Measurements from ENCODE around the gene GFRA3.

Gene GFRA3

DNA sequence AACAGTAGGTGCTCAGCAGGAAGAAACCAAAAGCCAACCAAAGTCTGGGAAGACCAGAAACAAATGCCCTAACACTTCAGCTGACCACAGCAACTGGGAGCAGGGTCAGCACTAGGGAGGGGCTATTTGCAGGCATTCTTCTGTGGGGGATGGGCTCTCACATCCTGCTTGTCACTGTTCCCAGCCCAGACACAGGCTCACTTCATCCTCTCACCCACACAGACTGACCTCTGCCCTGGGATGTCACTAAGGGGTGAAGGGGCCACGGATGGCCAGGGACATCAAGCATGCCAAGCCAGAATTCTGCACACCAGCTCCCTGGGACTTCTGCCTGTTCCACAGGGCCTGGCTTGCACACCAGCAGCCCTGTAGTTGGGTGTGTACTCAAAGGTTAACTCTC lies 28.7 kb downstream of the GFRA3 start:
- TF ChIP-seq, protein P1, sequence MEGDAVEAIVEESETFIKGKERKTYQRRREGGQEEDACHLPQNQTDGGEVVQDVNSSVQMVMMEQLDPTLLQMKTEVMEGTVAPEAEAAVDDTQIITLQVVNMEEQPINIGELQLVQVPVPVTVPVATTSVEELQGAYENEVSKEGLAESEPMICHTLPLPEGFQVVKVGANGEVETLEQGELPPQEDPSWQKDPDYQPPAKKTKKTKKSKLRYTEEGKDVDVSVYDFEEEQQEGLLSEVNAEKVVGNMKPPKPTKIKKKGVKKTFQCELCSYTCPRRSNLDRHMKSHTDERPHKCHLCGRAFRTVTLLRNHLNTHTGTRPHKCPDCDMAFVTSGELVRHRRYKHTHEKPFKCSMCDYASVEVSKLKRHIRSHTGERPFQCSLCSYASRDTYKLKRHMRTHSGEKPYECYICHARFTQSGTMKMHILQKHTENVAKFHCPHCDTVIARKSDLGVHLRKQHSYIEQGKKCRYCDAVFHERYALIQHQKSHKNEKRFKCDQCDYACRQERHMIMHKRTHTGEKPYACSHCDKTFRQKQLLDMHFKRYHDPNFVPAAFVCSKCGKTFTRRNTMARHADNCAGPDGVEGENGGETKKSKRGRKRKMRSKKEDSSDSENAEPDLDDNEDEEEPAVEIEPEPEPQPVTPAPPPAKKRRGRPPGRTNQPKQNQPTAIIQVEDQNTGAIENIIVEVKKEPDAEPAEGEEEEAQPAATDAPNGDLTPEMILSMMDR (IDR thresholded peaks at IDR 0.05): no peak

DNA sequence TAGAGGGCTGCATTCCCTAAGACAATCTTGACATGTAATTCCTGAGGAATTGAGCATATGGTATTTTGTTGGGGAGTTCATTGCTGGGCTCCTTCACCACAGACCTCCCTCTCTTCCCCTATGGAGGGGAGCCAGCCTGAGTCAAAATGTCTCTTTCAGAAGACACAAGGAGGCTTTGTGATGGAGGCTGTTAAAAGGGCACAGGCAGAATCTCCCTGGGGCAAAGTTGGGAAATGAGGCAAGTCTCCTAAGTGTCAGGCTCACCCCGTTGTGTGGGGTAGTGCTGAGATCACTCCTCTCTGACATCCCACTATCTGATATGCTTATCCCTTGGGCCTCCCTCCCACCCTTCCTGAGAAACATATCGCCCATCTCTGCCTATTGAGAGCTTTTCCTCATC lies 30.6 kb downstream of the GFRA3 start:
- TF ChIP-seq, protein P1 (IDR thresholded peaks at IDR 0.05): no peak

DNA sequence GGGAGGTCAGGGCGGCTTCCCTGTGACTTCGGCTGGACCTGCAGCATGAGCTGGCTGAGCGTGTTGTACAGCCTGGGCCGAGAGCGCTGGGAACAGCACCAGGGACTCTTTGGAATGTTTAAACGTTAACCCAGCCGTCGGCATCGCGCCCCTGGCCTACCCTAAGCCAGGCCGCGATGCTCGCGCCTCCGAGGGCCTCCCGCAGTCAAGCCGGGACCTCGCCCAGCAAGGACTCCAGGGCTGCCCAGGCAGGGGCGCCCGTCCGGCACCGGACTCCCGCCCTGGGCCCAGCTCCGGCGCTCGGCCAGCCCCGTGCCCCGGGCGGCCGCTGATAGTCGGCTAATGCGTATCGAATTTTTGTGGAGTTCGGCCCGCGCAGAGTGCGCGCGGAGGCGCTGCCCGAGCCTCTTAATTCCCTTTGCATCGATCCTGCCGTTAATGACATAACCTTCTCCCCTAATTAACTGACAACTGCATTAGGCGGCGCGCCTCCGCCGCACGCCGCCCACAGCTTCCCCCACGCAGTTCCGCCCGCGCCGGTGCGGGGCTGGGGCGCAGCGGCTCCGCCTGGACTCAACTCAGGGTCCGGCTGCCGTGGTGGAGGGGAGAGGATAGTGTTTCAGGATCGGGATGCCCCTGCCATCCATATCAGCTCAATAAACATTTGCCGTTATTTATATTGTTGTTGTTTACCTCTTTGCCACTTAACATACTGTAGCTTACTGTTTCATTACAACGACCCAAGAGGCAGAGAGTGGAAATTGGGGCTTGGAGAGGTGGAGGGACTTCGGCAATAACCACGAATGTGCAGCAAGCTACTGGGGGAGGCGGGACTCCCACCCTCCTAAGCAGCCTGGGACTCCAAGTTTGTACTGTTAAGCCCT lies 32.5 kb downstream of the GFRA3 start:
- TF ChIP-seq, protein P1 (IDR thresholded peaks at IDR 0.05): no peak

DNA sequence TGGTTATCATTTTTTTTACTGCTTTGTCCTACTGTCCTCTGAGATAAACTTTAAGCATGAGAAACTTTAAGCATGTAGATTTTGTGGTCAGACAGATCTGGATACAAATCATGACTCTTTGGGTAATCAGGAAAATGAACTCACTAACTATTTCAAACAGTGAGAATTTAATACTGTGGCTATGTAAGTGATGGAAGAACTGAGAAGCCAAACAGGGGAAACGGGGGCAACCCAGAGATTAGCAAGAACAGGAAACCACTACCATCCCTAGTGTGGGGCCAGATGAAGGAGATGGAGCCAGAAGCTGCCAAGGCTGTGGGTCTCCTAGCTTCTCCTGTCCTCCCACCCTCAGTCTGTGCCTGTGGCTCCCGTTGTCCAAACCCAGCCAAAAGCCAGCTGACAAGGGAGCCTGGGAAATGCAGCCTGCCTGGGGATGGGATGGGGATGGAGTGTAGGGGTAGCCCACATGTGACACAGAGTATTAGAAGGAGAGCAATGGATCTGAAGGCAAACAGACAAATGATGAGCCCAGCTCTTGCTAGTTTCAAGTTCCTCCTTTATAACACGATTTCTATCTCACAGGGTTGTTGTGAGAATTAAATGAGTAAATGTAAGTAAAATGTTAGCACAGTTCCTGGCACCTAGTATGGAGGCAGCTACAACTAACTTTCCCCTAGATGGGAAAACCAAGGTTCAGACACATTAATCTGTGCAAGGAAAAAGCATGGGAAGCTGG lies 33.6 kb downstream of the GFRA3 start:
- TF ChIP-seq, protein P1 (IDR thresholded peaks at IDR 0.05): no peak

DNA sequence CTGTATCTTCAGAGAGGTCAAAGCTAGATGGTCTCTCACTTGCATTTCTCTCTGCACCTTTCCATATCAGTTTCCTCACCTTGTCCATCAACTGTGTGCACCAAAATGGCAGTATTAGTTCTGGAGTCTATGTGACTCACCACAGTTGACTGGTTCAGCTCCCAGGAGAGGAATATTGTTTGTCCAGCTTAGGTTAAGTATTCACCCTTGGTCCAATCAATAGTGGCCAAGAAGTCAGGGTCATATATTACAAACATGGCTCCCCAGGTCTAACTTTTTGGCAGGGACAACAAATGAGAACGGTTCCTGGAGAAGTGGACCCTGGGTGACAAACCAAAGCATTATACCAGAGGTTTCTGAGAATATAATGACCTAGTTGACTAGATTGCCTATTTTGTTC lies 36.4 kb downstream of the GFRA3 start:
- TF ChIP-seq, protein P1 (IDR thresholded peaks at IDR 0.05): no peak

DNA sequence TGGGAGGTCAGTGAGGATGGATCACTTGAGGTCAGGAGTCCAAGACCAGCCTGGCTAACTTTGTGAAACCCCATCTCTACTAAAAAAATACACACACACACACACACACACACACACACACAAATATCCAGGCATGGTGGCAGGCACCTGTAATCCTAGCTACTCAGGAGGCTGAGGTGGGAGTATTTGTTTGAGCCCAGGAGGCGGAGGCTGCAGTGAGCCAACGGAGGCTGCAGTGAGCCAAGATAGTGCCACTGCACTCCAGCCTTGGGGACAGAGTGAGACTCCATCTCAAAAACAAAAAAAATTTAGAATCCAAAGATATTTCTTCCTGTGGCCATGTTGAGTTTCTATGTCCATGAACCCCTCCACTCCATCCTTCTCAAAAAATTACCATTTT lies 39.8 kb downstream of the GFRA3 start:
- TF ChIP-seq, protein P1 (IDR thresholded peaks at IDR 0.05): no peak

DNA sequence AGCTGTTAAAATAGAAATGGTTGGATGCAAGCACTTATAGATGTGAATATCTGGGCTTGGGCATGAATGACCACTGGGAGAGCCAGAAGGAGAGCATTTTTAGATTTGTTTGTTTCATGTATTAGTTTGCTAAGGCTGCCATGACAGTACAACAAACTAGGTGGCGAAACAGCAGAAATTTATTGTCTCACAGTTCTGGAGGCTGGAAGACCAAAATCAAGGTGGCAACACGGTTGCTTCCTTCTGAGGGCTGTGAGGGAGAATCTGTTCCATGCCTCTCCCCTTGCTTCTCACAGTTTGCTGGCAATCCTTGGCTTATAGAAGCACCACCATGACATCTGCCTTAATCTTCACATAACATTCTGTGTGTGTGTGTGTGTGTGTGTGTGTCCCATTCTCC lies 41.1 kb downstream of the GFRA3 start:
- TF ChIP-seq, protein P1 (IDR thresholded peaks at IDR 0.05): no peak
